GM18858 (cell line): Measurements from ENCODE around the gene TAOK3.
"Not testable (repeated sequence)": the region's sequence is repeated elsewhere in the genome, so short reads cannot be mapped to it uniquely, and the experiment has no call there.

ENCODE experiments used
- ATAC-seq: cut with Tn5 transposase; IDR thresholded peaks from one replicate; pipeline ENCODE4 v1.9.1; 2021; ENCODE audit not compliant: unreplicated experiment

Gene TAOK3

DNA sequence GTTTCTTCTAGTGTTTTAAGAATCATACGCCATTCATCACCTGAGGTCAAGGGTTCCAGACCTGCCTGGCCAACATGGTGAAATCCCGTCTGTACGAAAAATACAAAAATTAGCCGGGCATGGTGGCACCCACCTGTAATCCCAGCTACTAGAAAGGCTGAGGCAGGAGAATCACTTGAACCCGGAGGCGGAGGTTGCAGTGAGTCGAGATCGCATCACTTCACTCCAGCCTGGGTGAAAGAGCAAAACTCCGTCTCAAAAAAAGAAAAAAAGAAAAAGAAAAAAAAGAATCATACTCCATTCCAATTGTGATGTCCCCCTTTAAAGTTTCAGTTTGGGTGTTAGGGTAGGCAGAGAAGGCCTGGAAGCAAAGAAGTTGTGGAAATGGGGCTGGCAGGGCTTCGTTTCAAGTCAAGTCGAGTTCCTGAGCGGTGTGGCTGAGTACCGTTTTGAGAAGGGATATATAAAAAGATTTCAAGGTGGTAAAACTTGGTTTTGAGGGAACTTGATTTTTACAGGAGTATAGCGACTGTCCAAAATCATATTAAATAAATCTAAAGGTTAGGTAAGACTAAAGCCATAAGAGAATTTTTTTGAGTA is 1.5 kb upstream of the TAOK3 start:
- no peak for ATAC-seq

DNA sequence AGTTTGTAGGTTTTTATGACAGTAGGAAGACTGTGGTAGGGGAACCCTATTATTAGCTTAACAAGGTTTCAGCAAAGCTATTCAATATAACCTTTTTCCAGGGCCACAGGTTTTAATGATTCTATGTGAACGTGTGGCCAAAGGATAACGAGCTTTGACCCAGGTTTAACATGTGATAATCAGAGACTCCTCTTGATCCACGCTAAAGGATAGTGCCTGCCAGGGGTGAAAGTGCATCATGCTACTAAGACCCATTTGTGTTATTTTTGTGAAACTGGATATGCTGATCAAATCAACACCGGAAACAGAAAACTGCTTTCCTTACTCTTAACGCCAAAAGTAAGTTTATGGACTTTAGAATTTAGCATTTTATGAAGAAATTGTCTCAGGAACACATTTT is 909 bp upstream of the TAOK3 start:
- no peak for ATAC-seq

DNA sequence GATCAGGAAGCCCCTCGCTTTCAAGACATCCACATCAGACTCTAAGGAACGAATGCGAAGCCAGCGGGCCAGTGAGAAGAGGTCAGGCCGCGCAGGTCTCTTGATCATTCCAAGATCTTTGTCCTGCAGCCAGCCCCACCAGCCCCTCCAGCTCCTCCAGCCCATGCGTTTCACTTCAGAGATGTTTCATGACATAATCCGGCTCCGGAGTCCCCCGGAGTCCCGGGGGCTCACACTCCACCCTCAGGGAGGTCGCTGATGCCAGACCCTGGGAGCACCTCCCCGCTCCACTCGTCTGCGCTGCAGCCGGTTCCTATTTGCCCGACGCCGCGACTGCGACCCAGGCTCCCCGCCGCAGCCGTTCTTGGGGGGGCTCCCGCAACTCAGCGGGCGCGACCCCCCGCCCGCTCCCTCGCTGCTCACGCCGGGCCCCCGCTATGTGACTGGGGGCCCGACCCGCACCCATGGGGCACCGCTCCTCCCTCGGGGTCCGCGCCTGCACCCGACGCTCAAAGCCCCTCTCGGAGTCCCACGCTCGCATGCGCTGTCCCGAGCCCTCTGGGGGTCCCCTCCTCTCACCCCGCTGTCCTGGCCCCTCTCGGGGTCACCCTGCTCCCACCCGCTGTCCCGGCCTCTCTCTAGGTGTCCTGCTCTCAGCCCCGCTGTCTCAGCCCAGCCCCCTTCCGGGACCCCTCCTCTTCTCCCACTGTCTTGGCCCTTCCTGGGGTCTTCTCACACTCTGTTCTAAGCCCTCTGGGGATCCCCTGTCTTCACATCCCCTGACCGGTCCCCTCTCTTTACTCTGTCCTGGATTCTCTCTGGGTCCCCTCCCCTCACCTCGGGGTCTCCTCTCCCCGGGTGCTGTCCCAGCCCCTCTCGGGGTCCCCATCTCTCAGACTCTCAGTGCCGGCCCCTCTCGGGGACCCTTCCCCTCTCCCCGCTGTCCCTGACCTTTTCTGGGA is 1.1 kb downstream of the TAOK3 start:
- ATAC-seq, result no peak

DNA sequence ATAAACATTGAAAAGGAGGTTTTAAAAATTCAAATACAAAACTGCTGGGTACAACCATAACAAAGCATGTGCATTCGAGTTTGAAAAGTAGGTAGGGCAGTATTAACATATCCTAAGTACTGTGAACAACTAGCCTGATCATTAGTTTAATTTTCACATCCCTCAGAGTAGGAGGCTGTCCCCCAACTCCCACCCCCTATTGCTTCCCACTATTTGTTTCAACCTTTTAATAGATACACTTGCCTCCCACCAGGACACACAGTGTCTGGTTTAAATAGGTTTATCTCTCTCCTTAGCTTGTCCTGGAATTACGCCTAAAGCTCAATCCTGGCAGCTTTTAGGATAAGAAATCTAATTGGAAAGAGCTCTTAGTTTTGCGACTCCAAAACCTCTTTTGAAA is 2.1 kb downstream of the TAOK3 start:
- ATAC-seq, result no peak

DNA sequence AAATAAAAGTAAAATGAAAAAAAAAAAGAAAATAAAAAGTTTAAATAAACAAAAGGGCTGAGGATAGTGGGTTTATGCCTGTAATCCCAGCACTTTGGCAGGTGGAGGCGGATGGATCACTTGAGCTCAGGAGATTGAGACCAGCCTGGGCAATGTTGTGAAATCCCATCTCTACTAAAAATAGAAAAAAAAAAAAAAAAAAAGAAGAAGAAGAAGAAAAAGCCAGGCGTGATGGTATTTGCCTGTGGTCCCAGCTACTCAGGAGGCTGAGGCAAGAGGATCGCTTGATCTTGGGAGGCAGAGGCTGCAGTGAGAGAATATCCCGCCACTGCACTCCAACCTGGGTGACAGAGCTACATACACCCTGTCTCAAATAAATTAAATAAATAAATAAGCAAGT is 3.9 kb downstream of the TAOK3 start:
- ATAC-seq, result no peak

DNA sequence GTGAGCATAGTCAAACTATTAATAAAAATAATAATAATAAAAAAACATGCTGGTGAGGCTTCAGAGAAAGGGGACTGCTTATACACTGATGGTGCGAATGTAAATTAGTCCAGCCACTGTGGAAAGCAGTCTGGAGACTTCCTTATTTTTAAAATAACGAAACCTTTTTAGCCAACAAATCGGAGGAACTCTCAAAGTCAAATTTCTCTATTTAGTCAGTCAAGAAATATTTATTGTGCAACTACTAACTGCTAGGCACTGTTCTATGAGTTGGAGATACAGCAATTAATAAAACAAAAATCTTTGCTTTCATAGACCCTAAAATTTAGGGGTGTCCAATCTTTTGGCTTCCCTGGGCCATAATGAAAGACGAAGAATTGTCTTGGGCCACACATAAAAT is 10.8 kb downstream of the TAOK3 start:
- no peak for ATAC-seq

DNA sequence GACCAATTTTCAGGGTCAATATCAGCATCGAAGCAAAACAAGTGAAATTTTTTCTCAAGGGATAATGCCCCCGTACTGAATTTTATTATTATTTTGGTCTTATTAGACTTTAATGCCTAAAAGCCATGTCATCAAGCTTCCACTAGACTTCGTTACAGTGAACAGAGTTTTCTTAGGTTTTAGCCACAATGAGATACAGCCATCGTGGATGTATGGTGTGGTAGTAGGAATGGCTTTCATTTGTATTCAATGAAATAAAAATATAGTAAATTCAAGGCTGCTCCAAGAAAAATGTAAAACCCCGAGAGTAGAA is 11.7 kb downstream of the TAOK3 start:
- no peak for ATAC-seq

DNA sequence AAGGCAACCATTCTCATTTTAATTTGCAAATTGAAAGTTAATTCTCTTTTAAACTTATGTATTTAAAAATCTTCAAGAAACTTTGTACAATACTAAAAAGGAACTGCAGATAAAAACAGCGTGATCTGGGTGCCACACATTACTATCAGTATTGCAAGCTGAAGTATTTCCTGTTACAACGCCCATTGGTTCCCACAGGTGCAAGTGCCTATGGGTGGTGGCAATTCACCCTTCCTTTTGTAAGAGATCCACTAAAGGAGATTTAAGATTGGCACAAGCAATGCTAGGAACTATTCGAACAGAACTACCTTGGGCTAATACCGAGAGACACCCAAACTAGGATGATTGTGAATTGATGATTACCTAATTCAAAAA is 13.2 kb downstream of the TAOK3 start:
- no peak for ATAC-seq

DNA sequence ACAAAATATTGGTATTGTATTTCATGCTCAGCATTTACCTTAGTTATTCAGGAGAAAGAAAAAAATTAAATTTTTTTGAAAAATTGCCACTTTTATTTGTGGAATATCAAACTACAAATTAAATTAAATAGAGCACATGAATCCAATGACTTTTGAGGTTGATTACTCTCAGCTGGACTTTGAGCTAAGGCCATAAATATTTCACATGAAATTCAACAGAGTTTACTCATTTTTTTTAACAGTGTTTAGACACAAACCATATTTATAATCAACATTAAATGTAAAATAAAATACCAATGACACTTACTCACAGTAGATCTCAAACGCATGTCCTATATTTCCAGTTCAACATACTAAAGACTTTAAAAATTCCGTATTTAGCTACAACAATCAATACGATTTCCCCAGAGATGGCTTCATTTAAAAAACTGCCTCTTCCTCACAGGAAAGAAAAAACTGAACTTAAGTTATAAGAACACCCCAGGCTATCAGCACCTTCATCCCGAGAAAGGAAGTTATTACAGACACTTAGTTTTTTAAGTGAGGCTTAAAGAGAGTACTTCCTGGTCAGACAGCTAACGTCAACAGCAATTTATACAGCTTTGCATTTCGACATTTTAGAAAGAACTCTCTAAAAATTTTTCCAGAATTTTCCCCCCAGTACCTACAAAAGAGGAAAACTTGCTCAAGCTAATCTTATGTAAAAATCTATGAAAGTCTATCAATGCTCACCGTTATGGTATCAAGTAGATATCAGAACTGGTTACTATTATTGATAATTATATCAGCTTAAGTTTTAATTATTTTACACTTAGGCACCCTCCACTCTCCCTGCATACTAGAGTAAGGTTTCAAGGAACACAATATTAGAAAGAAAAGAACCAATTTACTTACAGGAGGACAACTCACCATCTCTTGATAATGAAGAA is 13.8 kb downstream of the TAOK3 start:
- ATAC-seq, result no peak

DNA sequence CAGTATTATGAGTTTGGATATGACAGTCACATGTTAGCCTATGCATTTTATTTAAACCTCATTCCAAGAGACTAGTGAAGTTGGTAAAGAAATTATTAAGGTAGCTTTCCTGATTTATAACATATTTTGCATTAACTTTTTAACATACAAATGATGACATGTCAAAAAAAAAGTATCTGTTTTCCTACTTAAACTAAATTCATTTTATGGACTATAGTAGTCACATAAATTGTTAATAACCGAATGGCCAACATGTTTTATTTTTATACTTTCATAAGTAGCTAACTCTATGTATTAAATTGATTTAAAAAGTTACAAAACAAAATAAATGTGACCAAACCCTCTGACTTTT is 14.7 kb downstream of the TAOK3 start:
- ATAC-seq, result no peak

DNA sequence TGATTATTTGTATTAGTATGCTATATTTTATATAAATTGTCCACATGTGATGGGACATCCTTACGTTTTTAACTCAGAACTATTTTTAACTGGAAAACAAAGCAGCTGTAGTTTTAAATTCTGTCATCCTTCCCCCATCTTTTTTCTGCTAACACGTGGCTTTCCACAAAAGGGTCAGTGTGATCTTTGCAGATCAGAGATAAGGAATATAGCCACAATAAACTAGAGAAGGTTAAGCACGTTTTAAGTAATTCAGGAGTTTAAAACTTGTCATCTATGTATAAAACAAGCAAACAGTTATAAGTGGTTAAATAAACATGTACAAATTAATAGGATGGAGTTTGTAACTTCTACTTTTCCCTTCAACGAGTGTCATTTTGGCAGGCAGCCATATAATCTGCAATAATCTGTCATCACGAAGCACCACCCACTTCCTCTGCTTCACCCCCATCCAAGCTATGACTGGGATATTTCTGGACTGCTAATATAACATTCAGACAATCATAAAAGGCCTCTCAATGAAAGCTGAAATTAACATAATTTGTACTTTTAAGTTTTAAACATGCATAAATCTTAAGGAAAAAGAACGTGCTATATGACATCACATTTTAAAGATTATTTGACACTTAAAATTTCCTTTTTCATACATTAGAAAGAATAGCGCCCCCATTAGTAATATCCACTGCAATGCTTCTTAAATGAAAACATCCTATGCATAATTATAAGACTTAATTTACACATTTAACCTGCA is 15.3 kb downstream of the TAOK3 start:
- peak; percentile 38 for ATAC-seq

DNA sequence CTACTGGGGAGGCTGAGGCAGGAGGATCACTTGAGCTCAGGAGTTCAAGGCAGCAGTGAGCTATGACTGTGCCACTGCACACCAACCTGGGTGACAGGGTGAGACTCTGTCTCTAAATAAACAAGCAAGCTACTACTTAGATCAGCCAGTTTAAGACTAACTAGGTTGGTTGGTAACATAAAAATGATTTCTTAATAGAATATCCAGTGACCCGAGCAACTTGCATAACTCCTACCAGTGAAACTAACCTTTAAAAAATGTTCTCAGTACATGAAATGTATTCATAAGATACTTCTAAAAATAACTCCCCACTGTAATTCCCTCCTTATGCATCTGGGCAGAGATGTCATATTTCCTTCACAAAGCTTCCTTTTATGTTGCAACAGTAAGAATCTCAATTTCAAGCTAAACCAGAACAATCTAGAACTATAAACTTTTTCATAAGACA is 15.9 kb downstream of the TAOK3 start:
- no peak for ATAC-seq

DNA sequence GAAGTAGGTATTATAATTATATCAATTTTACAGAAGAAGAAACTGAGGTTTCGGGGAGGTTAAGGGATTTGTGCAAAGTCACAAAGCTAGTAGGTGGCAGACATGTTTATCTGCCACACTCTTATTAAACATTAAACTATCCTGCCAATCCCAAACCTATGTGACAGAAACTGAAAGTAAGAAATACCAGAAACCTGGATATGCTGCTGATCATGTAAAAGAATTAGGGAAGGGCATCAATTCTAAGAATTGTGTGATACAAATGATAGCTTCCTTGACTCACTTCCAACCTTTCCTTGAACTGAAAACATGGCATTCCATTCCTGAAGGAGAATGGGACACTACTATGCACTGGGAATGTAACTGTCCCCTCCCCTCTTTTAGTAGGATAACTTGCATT is 16.9 kb downstream of the TAOK3 start:
- no peak for ATAC-seq

DNA sequence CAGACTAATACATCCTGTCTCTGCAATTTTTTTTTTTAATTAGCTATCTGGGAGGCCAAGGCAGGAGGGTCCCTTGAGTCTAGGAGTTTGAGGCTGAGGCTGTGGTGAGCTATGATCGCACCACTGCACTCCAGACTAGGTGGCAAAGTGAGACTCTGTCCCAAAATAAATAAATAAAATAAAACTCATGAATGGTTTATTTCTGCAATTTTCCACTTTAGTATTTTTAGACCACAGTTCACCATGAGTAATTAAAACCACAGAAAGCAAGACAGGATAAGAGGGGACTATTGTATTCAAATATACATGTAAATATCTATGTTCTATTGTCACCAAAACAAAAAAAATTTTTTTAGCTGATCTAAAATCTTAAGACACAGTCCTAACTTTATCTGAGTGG is 17.8 kb downstream of the TAOK3 start:
- ATAC-seq, result no peak

DNA sequence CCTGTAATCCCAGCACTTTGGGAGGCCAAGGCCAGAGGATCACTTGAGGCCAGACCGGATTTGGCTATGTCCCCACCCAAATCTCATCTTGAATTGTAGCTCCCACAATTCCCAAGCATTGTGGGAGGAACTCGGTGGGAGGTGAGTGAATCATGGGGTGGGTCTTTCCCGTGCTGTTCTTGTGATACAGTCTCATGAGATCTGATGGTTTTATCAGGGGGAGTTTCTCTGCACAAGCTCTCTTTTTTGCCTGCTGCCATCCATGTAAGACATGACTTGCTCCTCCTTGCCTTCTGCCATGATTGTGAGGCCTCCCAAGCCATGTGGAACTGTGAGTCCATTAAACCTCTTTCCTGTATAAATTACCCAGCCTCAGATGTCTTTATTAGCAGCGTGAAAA is 18.2 kb downstream of the TAOK3 start:
- ATAC-seq, result not testable (repeated sequence)

DNA sequence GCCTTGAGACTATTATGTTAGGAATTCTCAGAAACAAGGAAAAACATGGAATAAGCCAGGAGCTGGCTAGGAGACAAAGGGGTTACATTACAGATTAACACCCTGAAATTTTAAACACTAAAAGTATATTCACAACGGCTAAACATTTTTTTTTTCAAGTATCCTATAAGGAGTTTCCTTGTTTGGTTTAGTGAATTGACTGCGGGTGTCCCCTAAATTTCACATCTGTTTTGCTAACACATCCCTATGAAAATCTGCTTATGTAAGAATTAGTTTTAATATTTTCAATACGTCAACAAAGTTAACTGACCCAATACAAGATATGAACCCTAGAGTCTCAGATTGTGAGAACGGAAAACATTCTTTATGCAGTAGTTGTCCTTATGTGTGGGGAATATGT is 19.0 kb downstream of the TAOK3 start:
- ATAC-seq, result no peak

DNA sequence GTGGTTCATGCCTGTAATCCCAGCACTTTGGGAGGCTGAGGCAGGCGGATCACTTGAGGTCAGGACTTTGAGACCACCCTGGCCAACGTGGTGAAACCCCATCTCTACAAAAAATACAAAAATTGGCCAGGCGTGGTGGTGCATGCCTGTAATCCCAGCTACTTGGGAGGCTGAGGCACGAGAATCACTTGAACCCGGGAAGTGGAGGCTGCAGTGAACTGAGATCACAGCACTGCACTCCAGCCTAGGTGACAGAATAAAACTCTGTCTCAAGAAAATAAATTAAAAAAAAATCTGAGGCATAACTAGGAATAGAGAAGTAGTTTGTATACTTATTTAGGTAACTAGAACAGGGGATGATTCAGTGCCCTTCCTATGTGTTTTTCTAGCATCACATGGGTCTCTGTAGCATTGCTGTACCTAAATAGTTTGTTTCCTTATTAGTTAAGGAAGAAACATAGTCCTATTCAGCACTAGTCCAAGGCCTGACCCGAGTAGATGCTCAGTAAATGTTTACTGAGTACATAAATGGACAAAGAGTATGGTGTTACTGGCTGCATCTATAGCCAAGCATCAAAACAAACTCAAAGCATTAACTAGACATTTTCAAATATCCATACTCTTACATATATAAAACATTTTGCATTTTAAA is 21.7 kb downstream of the TAOK3 start:
- ATAC-seq, result no peak

DNA sequence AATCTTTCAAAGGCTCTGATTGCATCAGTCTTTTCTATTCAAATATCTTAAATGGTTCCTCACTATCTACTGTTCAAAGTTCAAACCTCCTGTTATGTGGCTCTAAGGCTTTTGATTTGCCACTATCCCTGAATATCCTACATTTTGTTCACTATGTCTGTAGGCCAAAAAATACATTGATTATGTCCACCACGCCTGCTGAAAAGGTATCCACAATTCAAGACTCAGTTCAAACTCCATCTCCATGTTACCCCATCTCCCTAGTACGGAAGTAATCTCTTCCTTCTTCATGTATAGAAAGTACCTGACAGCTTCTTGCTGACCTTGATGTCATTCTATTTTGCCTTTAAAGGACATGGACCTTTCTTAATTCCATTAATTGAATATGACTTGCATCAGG is 24.8 kb downstream of the TAOK3 start:
- no peak for ATAC-seq

DNA sequence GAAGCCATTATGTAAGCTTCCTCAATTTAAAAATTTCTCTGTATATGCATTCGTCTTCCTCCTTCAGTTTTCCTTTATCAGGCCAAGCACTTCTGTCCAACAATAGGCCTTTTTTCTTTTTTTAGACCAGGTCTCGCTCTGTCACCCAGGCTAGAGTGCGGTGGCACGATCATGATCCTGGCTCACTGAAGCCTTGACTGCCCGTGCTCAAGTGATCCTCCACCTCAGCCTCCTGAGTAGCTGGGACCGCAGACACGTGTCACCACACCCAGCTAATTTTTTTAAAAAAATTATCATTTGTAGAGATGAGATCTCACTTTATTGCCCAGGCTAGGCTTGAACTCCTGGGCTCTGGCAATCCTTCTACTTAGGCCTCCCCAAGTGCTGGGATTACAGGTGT is 25.8 kb downstream of the TAOK3 start:
- peak; percentile 73 for ATAC-seq

DNA sequence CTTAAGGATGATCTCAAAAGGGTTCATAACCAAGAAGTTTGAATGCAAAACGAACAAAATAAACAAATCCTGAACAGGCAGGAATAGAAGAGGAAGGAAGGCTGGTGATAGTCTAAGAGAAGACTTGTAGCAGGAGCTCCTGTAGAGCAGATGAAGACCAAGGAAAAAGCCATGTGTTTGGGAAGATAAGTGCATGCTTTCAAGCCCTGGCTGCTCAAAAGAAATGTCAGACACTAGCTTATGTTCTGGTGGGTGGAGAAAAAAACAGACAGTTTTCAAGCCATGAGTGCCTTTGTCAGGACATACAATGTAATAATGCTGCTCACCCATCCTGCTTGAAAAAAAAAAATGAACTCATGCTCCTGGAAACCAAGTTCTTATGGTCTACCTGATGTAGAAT is 27.4 kb downstream of the TAOK3 start:
- ATAC-seq, result no peak

DNA sequence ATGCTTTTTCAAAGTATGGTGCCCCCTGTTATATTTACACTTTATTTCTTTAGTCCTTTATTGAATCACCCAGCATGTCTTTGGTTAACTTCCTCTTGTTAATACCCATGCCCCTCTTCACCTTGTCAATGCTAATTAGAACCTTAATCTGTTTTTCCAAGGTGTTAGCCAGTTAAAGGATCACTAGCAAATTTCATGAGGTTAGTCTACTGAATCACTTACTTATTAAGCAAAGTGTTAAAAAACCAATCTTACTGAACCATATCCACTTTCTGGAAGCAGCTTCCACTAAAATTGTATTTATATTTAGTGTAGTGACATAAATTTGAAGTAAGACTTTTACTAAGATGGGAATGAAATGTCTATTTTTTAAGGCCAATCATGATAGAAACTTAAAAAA is 27.9 kb downstream of the TAOK3 start:
- no peak for ATAC-seq
